HG03095 (cell line): ENCODE data around the gene VSTM2B.

Experiments used
- ATAC-seq: cut with Tn5 transposase; IDR thresholded peaks from one replicate; pipeline ENCODE4 v1.9.1; 2021; ENCODE audit warnings: moderate library complexity; ENCODE audit not compliant: unreplicated experiment

Gene VSTM2B

GRCh38 chr19:29563486-29564101, 37.8 kb downstream of the VSTM2B start:
- no peak for ATAC-seq

- ATAC-seq, result no peak
Measured at GRCh38 chr19:29564574-29565005, 38.8 kb downstream of the VSTM2B start.

GRCh38 chr19:29565171-29565570, 39.4 kb downstream of the VSTM2B start:
- ATAC-seq, result no peak

DNA sequence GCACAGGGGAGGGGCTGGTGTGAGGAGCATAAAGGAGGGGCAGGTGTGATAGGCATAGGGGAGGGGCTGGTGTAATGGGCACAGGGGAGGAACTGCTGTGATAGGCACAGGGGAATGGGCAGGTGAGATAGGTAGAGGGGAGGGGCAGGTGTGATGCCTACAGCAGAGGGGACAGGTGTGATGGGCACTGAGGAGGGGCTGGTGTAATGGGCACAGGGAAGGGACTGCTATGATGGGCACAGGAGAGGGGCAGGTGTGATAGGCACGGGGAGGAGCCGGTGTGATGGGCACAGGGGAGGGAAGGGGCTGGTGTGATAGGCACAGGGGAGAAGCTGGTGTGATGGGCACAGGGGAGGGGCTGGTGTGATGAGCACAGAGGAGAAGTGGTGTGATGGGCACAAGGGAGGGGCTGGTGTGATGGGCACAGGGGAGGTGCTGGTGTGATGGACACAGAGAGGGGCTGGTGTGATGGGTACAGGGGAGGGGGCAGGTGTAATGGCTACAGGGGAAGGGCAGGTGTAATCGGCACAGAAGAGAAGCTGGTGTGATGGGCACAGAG, 40.8 kb downstream of the VSTM2B start:
- no peak for ATAC-seq

GRCh38 chr19:29567366-29567915, 41.6 kb downstream of the VSTM2B start:
- no peak for ATAC-seq

DNA sequence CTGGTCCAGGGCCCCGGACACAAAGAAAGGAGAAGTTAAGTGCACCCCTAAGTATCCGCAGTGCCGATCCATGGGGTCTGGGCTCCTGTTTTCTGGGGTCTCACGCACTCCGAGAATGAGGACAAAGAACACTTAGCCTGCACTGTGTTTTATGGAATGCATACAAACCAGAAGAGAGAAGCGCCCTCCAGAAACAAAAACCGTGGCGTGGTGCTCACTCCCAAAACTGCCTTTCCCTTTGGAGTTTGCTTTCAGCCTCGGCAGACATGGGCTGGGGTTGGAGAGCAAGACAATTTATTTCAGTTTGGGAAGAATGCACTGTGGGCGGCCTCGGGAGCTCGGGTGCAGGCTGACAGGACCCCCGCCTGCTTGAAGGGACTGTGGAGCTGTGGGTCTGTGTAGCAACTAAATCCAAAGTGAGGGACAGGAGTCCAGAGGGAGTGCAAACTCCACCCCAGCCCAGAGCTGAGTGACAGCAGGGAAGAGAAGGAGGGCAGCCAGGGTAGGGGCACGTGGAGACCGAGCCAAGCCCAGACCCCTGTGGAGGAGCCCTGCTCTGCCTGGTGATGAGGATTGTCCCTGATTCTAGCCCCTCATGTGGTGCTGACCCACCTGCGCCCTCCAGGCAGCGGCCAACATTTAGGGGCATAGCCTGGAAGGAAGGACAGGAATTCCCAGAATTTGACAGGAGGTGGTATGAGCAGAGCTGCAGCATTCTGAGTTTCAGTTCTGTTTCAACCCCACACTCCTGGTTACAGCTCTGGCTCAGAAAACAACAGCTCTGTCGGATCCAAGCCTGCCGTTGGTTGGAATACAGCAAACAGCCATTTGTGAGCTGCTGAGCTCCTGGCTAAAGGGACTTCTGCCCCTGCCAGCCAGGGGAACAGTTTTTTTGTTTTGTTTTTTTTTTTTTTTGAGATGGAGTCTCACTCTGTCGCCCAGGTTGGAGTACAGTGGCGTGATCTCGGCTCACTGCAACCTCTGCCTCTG, 42.5 kb downstream of the VSTM2B start:
- no peak for ATAC-seq

GRCh38 chr19:29569038-29569911, 43.5 kb downstream of the VSTM2B start:
- no peak for ATAC-seq

DNA sequence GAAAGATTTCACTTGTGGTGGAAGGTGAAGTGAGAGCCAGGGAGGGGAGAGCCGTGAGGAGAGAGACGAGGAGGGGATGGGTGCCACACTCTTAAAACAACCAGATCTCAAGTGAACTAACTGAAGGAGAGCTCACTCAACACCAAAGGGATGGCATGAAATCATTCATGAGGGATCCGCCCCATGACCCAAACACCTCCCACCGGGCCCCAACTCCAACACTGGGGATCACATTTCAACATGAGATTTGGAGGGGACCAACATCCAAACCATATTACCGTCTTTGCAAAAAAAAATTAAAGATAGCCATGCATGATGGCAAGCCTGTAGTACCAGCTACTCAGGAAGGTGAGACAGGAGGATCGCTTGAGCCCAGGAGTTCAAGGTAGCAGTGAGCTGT, 45.4 kb downstream of the VSTM2B start:
- no peak for ATAC-seq

DNA sequence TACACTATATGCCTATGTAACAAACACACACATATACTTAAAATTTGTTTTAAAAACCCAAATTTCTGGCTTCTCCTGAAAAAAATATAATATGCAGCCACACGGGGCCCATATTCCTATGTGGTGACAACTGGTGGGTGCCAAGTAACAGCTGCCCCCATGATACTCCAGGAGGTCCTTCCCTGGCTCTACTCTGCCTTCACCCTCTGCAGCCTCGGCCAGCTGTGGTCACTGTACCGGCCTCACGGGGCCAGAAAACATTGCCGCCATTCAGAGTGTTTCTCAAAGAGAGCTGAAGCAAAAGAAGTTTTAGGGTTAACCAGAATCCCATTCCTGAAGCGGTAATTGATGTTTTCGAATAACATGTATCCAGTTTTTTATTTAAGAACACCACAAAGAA, 47.7 kb downstream of the VSTM2B start:
- ATAC-seq, result no peak

GRCh38 chr19:29574510-29574909, 48.7 kb downstream of the VSTM2B start:
- ATAC-seq, result no peak

- no peak for ATAC-seq
Measured at GRCh38 chr19:29576046-29576606, 50.3 kb downstream of the VSTM2B start.

DNA sequence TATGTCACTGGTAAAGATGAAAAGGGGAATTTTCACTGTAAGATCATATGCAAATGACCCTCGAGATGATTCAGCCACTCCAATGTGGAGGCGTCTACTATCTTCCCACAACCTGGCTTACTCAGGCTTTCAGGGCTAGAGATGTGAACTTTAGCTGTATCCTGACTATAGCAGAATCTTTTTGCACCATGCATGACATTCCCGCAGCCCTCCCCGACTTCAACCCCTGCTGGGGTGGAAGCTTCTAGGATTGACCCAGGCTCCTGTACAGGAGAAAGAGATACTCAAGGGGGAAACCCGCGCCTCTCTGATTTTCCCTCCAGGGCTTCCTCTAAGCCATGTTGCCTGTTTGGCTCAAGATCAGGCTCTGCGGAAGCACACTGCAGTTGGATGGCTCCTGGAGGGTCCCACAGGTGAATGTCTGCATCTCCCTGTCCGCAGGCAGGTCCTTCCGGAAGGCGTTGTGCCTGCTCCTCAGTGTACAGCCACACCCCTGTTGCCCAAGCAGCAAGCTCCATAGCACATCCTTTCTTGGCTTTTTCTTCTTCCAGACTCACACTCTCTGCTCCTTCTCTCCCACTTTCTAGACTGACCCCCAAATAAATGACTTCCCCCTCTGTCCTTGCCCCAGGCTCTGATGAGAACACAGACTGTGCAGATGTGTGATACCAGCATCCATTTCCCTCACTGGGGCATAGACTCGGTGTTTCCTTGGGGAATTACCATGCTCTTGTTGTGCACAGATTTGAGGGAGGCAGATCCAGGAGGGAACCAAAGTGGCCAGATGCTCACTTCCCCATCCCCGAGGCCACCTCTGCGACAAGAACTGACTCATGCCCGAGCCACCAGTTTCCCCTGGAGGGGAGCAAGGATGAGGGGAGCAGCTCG, 51.2 kb downstream of the VSTM2B start:
- no peak for ATAC-seq

DNA sequence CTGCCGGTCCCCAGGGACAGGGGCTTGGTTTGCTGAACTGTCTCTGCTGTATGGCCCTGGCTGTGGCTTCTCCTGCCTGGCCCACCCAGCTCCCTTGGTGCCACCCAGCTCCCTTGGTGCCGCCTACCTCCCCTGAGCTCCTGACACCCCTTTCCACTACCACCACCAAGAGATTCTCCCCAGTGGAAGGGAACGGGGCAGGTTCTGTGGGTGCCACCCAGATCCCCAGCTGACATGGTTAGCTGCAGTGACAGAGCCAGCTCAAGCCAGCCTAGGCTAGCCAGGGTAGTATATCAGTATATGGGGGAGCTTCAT, 51.8 kb downstream of the VSTM2B start:
- no peak for ATAC-seq

- ATAC-seq, result no peak
Measured at GRCh38 chr19:29578349-29578748, 52.6 kb downstream of the VSTM2B start.

- ATAC-seq, result no peak
Measured at GRCh38 chr19:29579308-29579910, 53.6 kb downstream of the VSTM2B start.

DNA sequence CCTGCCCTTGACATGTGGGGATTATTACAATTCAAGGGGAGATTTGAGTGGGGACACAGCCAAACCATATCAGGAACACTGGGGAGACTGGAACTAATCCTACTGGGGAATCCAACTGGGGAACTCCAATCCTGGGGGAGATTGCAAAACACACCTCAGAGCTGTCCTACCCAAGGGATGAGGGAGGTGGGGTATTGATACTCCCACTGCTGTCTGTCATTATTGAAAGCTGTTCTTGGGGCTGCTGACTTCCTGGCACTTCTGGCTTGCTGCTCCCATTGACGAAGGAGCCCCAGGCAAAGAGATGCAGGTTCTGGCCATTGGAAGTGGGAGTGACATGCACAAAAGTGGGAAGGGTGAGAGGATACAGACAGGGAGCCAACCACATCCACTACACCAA, 55.6 kb downstream of the VSTM2B start:
- no peak for ATAC-seq

DNA sequence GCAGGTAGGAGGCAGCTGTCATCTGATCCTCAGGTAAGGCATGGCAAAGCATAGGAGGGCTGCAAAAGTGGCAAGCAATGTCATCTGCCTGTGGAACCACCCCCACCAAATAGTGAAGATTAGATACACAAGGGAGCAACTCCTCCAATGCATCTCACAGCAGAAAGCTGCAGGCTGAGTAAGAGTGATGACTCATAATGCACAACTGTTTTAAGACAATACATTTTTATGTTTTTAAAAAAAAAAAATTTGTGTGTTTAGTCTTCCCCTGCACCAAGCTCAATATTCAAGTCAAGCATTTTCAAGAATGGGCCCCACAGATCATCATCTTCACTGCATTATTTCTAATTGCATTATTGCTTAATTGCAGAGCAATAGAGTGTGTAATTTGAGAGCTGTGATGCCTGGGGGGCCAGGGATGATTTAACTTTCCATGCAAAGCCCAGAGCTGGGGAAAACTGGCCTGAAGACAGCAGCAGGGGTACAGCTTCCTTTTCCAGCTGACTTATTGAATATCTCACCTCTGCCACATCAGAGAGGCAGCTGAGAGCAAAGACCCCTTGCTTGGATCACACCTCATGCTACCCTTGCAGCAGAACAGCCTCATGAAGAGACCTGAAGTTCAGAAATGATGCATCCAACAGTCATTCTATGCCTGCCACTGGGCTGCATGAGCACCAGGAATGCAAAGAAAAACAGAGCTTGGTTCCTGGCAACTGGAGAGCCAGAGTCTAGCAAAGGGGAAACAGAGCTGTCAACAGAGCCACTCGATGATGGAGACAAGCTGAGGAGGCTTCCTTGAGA, 57.6 kb downstream of the VSTM2B start:
- no peak for ATAC-seq

DNA sequence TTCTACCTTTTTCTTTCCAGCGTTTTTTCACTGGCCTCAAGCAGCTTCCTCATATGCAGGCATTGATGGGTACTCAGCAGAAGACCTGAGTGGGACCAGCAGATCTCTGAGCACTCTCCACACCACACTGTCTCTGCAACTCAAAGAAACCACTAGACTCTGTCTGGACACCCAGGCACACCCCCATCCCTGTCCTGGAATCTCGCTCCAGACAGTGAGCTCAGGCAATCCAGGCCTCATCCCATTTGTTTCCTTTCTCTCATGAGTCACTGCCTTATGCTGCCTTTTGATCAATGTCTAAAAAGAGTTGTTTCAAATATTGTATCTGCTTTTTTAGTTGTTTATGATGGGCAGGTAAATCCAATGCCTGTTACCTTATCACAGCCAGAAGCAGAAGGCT, 60.6 kb downstream of the VSTM2B start:
- no peak for ATAC-seq
